Subcutaneous abdominal adipose tissue (tissue), 5 donors: ENCODE results near the gene CCNE1.

Experiments used
- H3K27ac ChIP-seq: one replicate; pipeline ENCODE4 v1.7.0; 2013; ENCODE audit warnings: low read depth, mild to moderate bottlenecking, inconsistent platforms, low read length, moderate library complexity
- H3K27me3 ChIP-seq, 5 donors: one replicate each; pipeline ENCODE4 v1.7.0; 2013; ENCODE audit warnings: low read length in 5 of 5, inconsistent platforms in 1 of 5; ENCODE audit not compliant: control insufficient read depth in 5 of 5, insufficient read depth in 4 of 5
- H3K36me3 ChIP-seq, 5 donors: one replicate each; pipeline ENCODE4 v1.7.0; 2013; ENCODE audit warnings: low read length in 5 of 5; ENCODE audit not compliant: control insufficient read depth in 5 of 5, insufficient read depth in 5 of 5
- H3K4me1 ChIP-seq, 5 donors: one replicate each; pipeline ENCODE4 v1.7.0; 2013; ENCODE audit warnings: low read length in 5 of 5, mild to moderate bottlenecking in 3 of 5, moderate library complexity in 1 of 5; ENCODE audit not compliant: control insufficient read depth in 5 of 5, insufficient read depth in 5 of 5
- H3K4me3 ChIP-seq, 5 donors: one replicate each; pipeline ENCODE4 v1.7.0; 2013; ENCODE audit warnings: low read length in 5 of 5, low read depth in 1 of 5
- H3K9ac ChIP-seq, 5 donors: one replicate each; pipeline ENCODE4 v1.7.0; 2013; ENCODE audit warnings: low read length in 5 of 5, mild to moderate bottlenecking in 4 of 5, moderate library complexity in 3 of 5
- H3K9me3 ChIP-seq, 5 donors: one replicate each; pipeline ENCODE4 v1.7.0; 2013; ENCODE audit warnings: low read length in 5 of 5; ENCODE audit not compliant: control insufficient read depth in 5 of 5
- donor health status: healthy.
- donor health status: healthy.
- donor health status: healthy.
- donor health status: healthy.
- donor health status: healthy.

CCNE1 gene

DNA sequence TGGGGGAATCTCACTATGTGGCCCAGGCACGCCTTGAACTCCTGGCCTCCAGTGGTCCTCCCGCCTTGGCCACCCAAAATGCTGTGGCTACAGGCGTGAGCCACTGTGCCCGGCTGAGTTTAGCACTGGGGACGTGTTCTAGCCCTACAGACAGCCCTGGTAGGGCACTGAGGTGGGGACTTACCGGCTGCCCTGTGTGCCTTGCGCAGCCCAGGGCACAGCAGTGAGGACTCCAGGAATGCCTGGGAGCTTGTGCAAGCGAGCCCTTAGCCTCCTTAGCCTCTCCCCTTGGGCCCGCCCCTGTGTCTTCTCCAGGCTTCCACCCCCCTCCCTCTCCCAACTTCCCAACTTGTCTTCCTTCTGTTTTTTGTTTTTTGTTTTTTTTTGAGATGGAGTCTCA lies 21.0 kb downstream of the CCNE1 start:
- H3K27me3 ChIP-seq = peaks cover 5 to 24% (median 9%) of the 10 kb centered on the region in 5 donors
- no peak overlapping the region for H3K27ac ChIP-seq
- H3K36me3 ChIP-seq = no peaks in the 10 kb centered on the region
- H3K9me3 ChIP-seq = no peaks in the 10 kb centered on the region
- no peaks in the 10 kb centered on the region for H3K4me1 ChIP-seq
- H3K4me3 ChIP-seq = no peak overlapping the region
- H3K9ac ChIP-seq = no peak overlapping the region

- Histone ChIP-seq H3K27ac (no peak overlapping the region), H3K9me3 (no peaks in the 10 kb centered on the region), H3K27me3 (peaks cover 5 to 25% (median 9%) of the 10 kb centered on the region in 5 donors), H3K4me3 (no peak overlapping the region), H3K9ac (no peak overlapping the region), H3K36me3 (no peaks in the 10 kb centered on the region), H3K4me1 (no peaks in the 10 kb centered on the region)
These were observed 21.9 kb downstream of the CCNE1 start for GRCh38 chr19:29833614-29834261.

DNA sequence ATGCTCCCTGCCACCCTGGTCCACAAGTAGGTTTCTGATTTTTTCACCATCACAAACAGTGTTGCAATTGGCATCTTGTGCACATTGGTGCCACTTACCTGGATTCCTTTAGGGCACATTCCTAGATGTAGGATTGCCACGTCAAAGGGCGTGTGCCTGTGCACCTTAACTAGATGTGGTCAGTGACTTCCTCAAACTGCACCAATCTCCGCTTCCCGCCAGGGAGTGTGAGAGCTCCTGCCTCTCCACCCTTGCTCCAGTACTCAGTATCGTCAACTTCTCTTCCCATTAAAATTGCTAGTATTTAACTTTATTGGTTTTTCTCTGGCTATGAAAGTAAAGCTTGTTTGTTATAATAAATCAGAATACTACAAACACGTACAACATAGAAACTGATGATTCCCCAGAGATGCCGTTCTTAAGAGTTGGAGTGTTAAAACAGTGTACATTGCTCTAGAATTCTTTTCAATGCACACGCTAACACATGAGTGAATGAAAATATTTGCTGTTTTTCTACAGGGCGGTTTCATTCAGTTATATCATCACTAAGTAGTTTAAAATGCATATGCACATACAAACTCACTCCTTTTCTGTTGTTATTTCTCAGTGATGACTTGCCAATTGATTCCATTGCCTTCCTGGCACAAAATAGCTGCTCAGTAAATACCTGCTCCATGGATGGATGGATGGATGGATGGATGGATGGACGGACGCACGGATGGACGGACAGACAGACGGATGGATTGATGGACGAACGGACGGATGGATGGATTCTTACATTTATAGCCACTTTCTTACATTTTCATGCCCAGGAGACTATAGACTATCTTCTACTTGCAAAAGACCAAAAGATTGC lies 23.4 kb downstream of the CCNE1 start:
- Histone ChIP-seq H3K4me3 (no peak overlapping the region), H3K27me3 (peaks cover 5 to 27% (median 10%) of the 10 kb centered on the region in 5 donors), H3K9ac (no peak overlapping the region)

DNA sequence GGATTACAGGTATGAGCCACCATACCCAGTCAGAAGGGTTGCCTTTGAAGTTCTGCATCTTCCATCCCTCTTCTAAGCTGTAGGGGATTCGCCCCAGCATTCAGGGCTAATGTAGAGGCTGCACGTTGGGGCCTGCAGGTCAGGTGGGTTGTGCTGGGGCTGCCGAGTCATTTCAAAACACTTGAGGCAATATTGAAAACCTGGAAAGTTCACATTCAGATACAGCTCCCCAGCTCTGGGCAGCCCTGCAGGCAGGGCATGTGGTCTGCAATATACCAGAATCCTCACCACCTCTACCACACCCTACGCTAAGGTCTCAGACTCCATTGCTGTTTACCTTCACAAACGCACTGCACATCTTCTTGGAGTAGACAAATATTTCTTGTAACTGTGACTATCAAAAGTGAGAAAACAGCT lies 24.6 kb downstream of the CCNE1 start:
- Histone ChIP-seq H3K27me3 (peaks cover under 1 to 22% (median 7%) of the 10 kb centered on the region in 5 donors), H3K9ac (no peak overlapping the region), H3K9me3 (no peaks in the 10 kb centered on the region), H3K4me3 (no peak overlapping the region), H3K36me3 (no peaks in the 10 kb centered on the region), H3K4me1 (no peaks in the 10 kb centered on the region), H3K27ac (no peak overlapping the region)

More for the DNA sequence above, 23.4 kb downstream of the CCNE1 start:
- no peaks in the 10 kb centered on the region for H3K9me3 ChIP-seq
- H3K36me3 ChIP-seq = no peaks in the 10 kb centered on the region
- no peaks in the 10 kb centered on the region for H3K4me1 ChIP-seq
- no peak overlapping the region for H3K27ac ChIP-seq

DNA sequence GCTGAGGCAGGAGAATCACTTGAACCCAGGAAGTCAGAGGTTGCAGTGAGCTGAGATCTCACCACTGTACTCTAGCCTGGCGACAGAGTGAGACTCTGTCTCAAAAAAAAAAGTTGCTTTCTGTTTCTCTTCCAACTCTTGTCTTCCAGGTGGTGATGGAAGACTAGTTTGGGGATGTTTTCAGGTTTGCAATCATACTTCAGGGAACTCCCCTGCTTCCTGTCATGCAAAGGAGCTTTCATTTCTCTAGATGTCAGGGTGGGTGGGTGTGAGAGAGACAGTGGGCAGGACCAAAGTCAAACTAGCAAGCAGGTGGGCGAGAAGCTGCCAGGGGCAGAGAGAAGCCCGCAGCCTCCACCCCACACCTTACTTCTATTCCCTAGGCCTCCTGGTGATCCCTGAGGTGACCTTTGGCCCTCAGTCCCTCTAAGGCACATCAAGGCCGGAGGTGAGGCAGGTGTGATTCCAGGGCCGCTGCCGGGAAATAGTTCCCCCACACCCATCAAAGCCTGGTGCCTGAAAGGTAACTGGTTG lies 25.7 kb downstream of the CCNE1 start:
- Histone ChIP-seq H3K9ac (no peak overlapping the region), H3K27ac (no peak overlapping the region), H3K36me3 (no peaks in the 10 kb centered on the region), H3K4me3 (no peak overlapping the region), H3K9me3 (no peaks in the 10 kb centered on the region), H3K27me3 (peaks cover 0 to 17% (median 7%) of the 10 kb centered on the region in 5 donors), H3K4me1 (no peaks in the 10 kb centered on the region)

GRCh38 chr19:29837996-29838395 lies 26.2 kb downstream of the CCNE1 start:
- Histone ChIP-seq H3K27me3 (peaks cover 0 to 15% (median 3%) of the 10 kb centered on the region in 5 donors), H3K9ac (no peak overlapping the region), H3K27ac (no peak overlapping the region), H3K36me3 (no peaks in the 10 kb centered on the region), H3K9me3 (no peaks in the 10 kb centered on the region), H3K4me1 (peaks cover 0 to 4% (median 3%) of the 10 kb centered on the region in 5 donors), H3K4me3 (no peak overlapping the region)

DNA sequence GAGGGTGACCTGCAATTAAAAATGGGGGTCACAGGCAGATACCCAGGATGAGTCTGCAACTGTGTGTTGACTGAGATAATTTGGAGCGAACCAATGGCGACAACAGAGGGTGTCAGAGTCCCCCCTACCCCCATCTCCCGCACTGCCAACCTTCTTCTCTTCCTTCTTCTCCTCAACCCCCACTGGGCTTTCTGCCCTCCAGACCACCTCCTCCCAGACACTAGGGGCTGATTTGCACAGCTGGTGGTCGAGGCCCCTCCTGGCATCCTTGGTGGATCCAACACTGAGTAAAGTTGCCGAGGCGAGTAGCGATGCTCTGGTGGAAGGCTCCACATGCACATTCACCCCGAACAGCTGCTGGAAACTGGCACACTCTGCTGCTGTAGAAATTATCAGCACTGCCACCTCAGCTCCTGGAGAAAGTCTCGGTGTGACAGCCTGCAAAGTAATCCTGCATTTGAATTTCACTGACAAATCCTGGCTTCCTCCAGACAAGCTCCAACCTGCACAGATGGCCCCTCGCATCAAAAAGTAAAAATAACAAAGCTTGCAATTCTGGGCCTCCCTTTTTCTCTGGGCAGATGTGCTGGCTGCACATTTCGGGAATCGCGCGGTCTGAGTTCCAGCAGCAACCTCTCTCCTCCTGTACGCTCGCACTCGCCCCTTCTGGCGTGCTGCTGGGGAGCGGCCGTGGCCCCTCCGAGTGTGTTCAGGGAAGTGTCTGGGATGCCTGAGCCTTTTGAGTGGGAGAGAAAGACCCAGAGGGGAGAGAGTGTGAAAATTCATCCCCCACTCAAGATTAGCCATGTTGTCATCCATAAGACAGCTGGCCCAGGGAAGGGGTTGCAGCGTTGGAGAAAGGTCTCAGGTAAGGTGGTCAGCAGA lies 28.5 kb downstream of the CCNE1 start:
- Histone ChIP-seq H3K4me3 (no peak overlapping the region), H3K9ac (no peak overlapping the region), H3K36me3 (no peaks in the 10 kb centered on the region), H3K27me3 (peaks cover 0 to 7% (median 3%) of the 10 kb centered on the region in 5 donors), H3K9me3 (no peaks in the 10 kb centered on the region), H3K27ac (no peak overlapping the region), H3K4me1 (peaks cover 3 to 19% (median 18%) of the 10 kb centered on the region in 5 donors)

DNA sequence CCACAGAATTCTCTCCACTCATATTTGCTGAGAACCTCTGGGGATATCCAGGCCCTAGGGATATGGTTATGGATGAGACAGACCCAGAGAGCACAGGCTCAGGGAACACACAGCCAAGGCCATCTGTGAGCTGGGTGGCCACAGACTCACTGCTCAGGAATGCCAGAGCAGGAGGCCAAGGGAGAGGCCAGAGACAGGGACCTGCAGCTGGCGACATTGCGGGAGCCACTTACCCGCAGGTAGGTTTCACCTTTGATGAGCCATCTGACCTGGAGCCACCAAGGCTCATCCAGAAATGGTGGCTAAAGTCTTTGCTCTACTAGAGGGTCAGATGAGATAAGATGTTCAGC lies 29.4 kb downstream of the CCNE1 start:
- Histone ChIP-seq H3K4me3 (no peak overlapping the region), H3K27me3 (peaks cover 0 to 4% (median 3%) of the 10 kb centered on the region in 5 donors), H3K9ac (no peak overlapping the region), H3K36me3 (no peaks in the 10 kb centered on the region), H3K4me1 (peaks cover 5 to 27% (median 24%) of the 10 kb centered on the region in 5 donors), H3K9me3 (no peaks in the 10 kb centered on the region), H3K27ac (no peak overlapping the region)

DNA sequence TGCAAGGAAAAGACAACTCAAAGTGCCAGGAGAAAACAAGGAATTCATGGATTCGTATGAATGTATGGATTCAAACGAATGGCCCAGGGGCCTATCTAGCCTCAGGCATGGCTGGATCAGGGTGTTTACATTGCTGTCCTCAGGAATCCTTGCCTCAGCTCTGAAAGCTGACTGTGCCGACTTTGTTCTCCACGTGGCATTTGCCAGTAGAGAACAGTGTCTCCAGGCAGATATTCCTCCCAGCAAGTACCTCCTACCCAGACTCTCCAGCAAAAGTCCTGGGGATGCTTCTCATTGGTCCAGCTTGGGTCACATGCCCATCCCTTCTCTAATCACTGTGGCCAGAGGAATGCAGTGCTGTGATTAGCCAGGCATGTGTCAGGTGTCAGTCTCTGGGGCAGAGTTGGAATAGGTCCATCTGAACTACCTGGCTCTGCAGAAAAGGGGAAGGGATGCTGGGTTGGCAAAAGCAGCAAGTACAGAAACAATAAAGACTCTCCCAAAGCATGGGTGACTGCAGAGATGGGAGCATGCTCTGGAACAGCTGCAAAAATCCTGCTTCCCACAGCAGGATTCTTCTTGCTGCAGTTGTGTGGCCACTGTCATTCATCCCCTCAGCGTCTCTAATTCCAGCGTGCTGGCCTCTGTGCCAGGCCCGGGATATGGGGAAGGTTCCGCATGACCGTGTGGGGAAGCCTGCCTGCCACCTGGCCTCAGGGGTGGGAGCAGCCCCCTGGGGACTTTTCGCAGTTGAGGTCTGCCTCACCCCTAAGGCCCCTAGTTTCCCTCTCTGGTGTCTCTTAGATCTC lies 30.0 kb downstream of the CCNE1 start:
- no peaks in the 10 kb centered on the region for H3K9me3 ChIP-seq
- no peaks in the 10 kb centered on the region for H3K36me3 ChIP-seq
- H3K9ac ChIP-seq = no peak overlapping the region
- no peak overlapping the region for H3K4me3 ChIP-seq
- H3K27ac ChIP-seq = no peak overlapping the region
- H3K4me1 ChIP-seq = peaks cover 5 to 27% (median 24%) of the 10 kb centered on the region in 5 donors
- peaks cover 0 to 4% (median 3%) of the 10 kb centered on the region in 5 donors for H3K27me3 ChIP-seq
